ENCODE measurements around the gene ADAMTSL4.

Gene ADAMTSL4

GRCh38 chr1:150548632-150549495 lies at the start of gene ADAMTSL4:
Gene ADAMTSL4 (plus strand): TSS chr1:150549408. CDS start chr1:150552289, 2,881 bp downstream.
- H3K27me3 ChIP-seq (ENCODE audit: insufficient read depth, low read length): peaks cover 35% of the 10 kb centered on the region
- peak within 1 kb of the TSS; percentile 67; the same call in 1 of the 2 replicates for H3K9ac ChIP-seq (ENCODE audit: low read depth, low read length)
- H3K4me3 ChIP-seq (ENCODE audit: low read length): peak within 1 kb of the TSS; percentile 57
- H3K36me3 ChIP-seq (ENCODE audit: insufficient read depth, low read depth, low read length): no peaks in the 10 kb centered on the region
- no peaks in the 10 kb centered on the region for H3K9me3 ChIP-seq (ENCODE audit: insufficient read depth, low read depth, low read length)
- H3K27ac ChIP-seq (ENCODE audit: low read length): no peak within 1 kb of the TSS
- H3K4me1 ChIP-seq (ENCODE audit: insufficient read depth, low read length): peaks cover 3% of the 10 kb centered on the region; the same call in 1 of the 2 replicates

- Histone ChIP-seq H3K27me3 (ENCODE audit: insufficient read depth, low read length) (no peaks in the 10 kb centered on the region), H3K9ac (ENCODE audit: low read depth, low read length) (no peak overlapping the region), H3K27ac (ENCODE audit: low read length) (no peak overlapping the region), H3K36me3 (ENCODE audit: insufficient read depth, low read depth, low read length) (peaks cover 48% of the 10 kb centered on the region), H3K9me3 (ENCODE audit: insufficient read depth, low read depth, low read length) (no peaks in the 10 kb centered on the region), H3K4me1 (ENCODE audit: insufficient read depth, low read length) (no peaks in the 10 kb centered on the region; the same call in 1 of the 2 replicates), H3K4me3 (ENCODE audit: low read length) (no peak overlapping the region)
Observed at GRCh38 chr1:150505431-150505830, 43.8 kb upstream of the ADAMTSL4 start.

- no peaks in the 10 kb centered on the region for H3K9me3 ChIP-seq (ENCODE audit: insufficient read depth, low read depth, low read length)
- no peaks in the 10 kb centered on the region; the same call in 1 of the 2 replicates for H3K4me1 ChIP-seq (ENCODE audit: insufficient read depth, low read length)
- no peak within 1 kb of the TSS; the same call in 1 of the 2 replicates for H3K9ac ChIP-seq (ENCODE audit: low read depth, low read length)
- H3K27me3 ChIP-seq (ENCODE audit: insufficient read depth, low read length): no peaks in the 10 kb centered on the region
- no peak within 1 kb of the TSS for H3K4me3 ChIP-seq (ENCODE audit: low read length)
- H3K36me3 ChIP-seq (ENCODE audit: insufficient read depth, low read depth, low read length): peaks cover 39% of the 10 kb centered on the region
- H3K27ac ChIP-seq (ENCODE audit: low read length): no peak within 1 kb of the TSS
Observed at GRCh38 chr1:150507912-150508864, 41.0 kb upstream of the ADAMTSL4 start, which contains the start of gene ECM1. Gene ECM1 (plus strand): TSS chr1:150508109. CDS start chr1:150508210, 101 bp downstream.

GRCh38 chr1:150508982-150509381 lies 40.2 kb upstream of the ADAMTSL4 start:
- Histone ChIP-seq H3K36me3 (ENCODE audit: insufficient read depth, low read depth, low read length) (peaks cover 36% of the 10 kb centered on the region), H3K27me3 (ENCODE audit: insufficient read depth, low read length) (no peaks in the 10 kb centered on the region), H3K9me3 (ENCODE audit: insufficient read depth, low read depth, low read length) (no peaks in the 10 kb centered on the region), H3K4me1 (ENCODE audit: insufficient read depth, low read length) (no peaks in the 10 kb centered on the region; the same call in 1 of the 2 replicates), H3K27ac (ENCODE audit: low read length) (no peak overlapping the region), H3K9ac (ENCODE audit: low read depth, low read length) (no peak overlapping the region; the same call in 1 of the 2 replicates), H3K4me3 (ENCODE audit: low read length) (no peak overlapping the region)

DNA sequence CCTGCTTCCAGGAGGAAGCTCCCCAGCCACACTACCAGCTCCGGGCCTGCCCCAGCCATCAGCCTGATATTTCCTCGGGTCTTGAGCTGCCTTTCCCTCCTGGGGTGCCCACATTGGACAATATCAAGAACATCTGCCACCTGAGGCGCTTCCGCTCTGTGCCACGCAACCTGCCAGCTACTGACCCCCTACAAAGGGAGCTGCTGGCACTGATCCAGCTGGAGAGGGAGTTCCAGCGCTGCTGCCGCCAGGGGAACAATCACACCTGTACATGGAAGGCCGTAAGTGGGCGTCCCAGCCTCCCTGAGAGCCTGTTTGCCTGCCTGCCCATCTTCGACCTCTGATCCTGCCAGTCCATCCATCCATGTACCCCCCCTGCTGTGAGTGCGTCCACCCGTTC lies 37.7 kb upstream of the ADAMTSL4 start:
- H3K9me3 ChIP-seq (ENCODE audit: insufficient read depth, low read depth, low read length): no peaks in the 10 kb centered on the region
- peaks cover 10% of the 10 kb centered on the region; the same call in 1 of the 2 replicates for H3K36me3 ChIP-seq (ENCODE audit: insufficient read depth, low read depth, low read length)
- H3K27ac ChIP-seq (ENCODE audit: low read length): no peak overlapping the region
- peaks cover 3% of the 10 kb centered on the region; the same call in 1 of the 2 replicates for H3K27me3 ChIP-seq (ENCODE audit: insufficient read depth, low read length)
- no peak overlapping the region for H3K9ac ChIP-seq (ENCODE audit: low read depth, low read length)
- H3K4me1 ChIP-seq (ENCODE audit: insufficient read depth, low read length): peaks cover 3% of the 10 kb centered on the region
- H3K4me3 ChIP-seq (ENCODE audit: low read length): no peak overlapping the region

GRCh38 chr1:150511985-150512660 lies 37.1 kb upstream of the ADAMTSL4 start:
- H3K4me3 ChIP-seq (ENCODE audit: low read length): no peak overlapping the region
- no peak overlapping the region for H3K27ac ChIP-seq (ENCODE audit: low read length)
- no peak overlapping the region for H3K9ac ChIP-seq (ENCODE audit: low read depth, low read length)
- H3K9me3 ChIP-seq (ENCODE audit: insufficient read depth, low read depth, low read length): no peaks in the 10 kb centered on the region
- peaks cover 4% of the 10 kb centered on the region; the same call in 1 of the 2 replicates for H3K36me3 ChIP-seq (ENCODE audit: insufficient read depth, low read depth, low read length)
- H3K27me3 ChIP-seq (ENCODE audit: insufficient read depth, low read length): peaks cover 3% of the 10 kb centered on the region; the same call in 1 of the 2 replicates
- H3K4me1 ChIP-seq (ENCODE audit: insufficient read depth, low read length): peaks cover 5% of the 10 kb centered on the region

GRCh38 chr1:150512846-150513245 lies 36.4 kb upstream of the ADAMTSL4 start:
- no peak overlapping the region for H3K9ac ChIP-seq (ENCODE audit: low read depth, low read length)
- H3K4me1 ChIP-seq (ENCODE audit: insufficient read depth, low read length): peaks cover 5% of the 10 kb centered on the region; the same call in 1 of the 2 replicates
- H3K4me3 ChIP-seq (ENCODE audit: low read length): no peak overlapping the region
- H3K27me3 ChIP-seq (ENCODE audit: insufficient read depth, low read length): peaks cover 3% of the 10 kb centered on the region; the same call in 1 of the 2 replicates
- H3K36me3 ChIP-seq (ENCODE audit: insufficient read depth, low read depth, low read length): peaks cover under 1% of the 10 kb centered on the region; the same call in 1 of the 2 replicates
- no peaks in the 10 kb centered on the region for H3K9me3 ChIP-seq (ENCODE audit: insufficient read depth, low read depth, low read length)
- H3K27ac ChIP-seq (ENCODE audit: low read length): no peak overlapping the region

DNA sequence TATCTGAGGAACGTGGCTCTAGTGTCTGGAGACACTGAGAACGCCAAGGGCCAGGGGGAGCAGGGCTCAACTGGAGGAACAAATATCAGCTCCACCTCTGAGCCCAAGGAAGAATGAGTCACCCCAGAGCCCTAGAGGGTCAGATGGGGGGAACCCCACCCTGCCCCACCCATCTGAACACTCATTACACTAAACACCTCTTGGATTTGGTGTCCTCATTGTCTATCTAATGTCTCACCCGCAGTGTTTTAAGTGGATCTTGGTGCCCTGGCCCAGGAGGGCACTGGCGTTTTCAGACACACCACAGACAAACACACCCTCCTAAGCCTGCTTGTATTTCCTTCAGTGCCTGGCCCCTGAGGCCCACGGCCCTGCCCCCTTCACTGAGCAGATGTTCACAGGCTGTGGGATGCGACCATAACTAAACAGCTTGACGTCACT lies 35.8 kb upstream of the ADAMTSL4 start:
- peaks cover 5% of the 10 kb centered on the region; the same call in 1 of the 2 replicates for H3K4me1 ChIP-seq (ENCODE audit: insufficient read depth, low read length)
- no peak overlapping the region for H3K9ac ChIP-seq (ENCODE audit: low read depth, low read length)
- H3K9me3 ChIP-seq (ENCODE audit: insufficient read depth, low read depth, low read length): no peaks in the 10 kb centered on the region
- peaks cover 3% of the 10 kb centered on the region; the same call in 1 of the 2 replicates for H3K27me3 ChIP-seq (ENCODE audit: insufficient read depth, low read length)
- no peaks in the 10 kb centered on the region for H3K36me3 ChIP-seq (ENCODE audit: insufficient read depth, low read depth, low read length)
- no peak overlapping the region for H3K4me3 ChIP-seq (ENCODE audit: low read length)
- H3K27ac ChIP-seq (ENCODE audit: low read length): no peak overlapping the region

DNA sequence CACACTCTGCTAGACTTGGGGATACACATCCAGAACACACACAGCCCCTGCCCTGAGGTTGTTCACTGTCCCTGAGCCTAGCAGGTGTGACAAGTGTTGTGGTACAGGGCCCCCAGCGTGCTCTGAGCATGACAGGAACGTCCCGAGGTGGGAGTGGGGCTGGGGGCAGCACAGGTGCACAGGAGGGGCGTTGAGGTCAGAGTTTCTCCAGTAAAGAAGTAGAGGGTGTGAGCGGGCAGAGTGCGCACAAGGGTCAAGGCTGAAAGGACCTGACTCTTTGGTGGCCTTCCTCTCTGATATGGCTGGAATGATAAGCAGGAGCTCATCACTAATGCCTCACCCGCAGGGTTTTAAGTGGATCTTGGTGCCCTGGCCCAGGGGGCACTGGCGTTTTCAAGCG lies 34.9 kb upstream of the ADAMTSL4 start:
- peaks cover 3% of the 10 kb centered on the region; the same call in 1 of the 2 replicates for H3K27me3 ChIP-seq (ENCODE audit: insufficient read depth, low read length)
- no peaks in the 10 kb centered on the region for H3K9me3 ChIP-seq (ENCODE audit: insufficient read depth, low read depth, low read length)
- H3K4me1 ChIP-seq (ENCODE audit: insufficient read depth, low read length): peaks cover 5% of the 10 kb centered on the region; the same call in 1 of the 2 replicates
- no peak overlapping the region; the same call in 1 of the 2 replicates for H3K4me3 ChIP-seq (ENCODE audit: low read length)
- H3K36me3 ChIP-seq (ENCODE audit: insufficient read depth, low read depth, low read length): no peaks in the 10 kb centered on the region
- no peak overlapping the region for H3K9ac ChIP-seq (ENCODE audit: low read depth, low read length)
- H3K27ac ChIP-seq (ENCODE audit: low read length): no peak overlapping the region

DNA sequence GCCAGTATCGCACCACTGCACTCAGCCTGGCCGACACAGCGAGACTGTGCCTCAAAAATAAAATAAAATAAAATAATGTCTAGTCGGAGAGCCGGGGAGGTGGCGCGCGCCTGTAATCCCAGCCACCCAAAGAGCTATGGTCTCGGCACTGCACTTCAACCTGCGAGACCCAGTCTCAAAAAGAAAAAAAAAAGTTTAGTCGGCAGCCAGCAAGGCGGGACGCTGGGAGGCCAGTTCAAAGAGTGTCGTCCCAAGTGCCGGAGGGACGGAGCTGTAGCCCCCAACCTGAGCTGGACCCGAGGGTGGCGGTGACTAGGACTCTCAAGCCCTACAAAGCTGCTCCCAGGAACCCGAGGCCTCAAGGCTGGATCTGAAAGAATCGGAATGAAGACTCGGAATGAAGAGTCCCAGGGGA lies 34.3 kb upstream of the ADAMTSL4 start:
- Histone ChIP-seq H3K4me3 (ENCODE audit: low read length) (peak overlapping the region; percentile 84), H3K9me3 (ENCODE audit: insufficient read depth, low read depth, low read length) (no peaks in the 10 kb centered on the region), H3K4me1 (ENCODE audit: insufficient read depth, low read length) (peaks cover 5% of the 10 kb centered on the region; the same call in 1 of the 2 replicates), H3K27ac (ENCODE audit: low read length) (no peak overlapping the region), H3K27me3 (ENCODE audit: insufficient read depth, low read length) (peaks cover 3% of the 10 kb centered on the region; the same call in 1 of the 2 replicates), H3K9ac (ENCODE audit: low read depth, low read length) (peak overlapping the region; percentile 82), H3K36me3 (ENCODE audit: insufficient read depth, low read depth, low read length) (no peaks in the 10 kb centered on the region)
